ENCODE measurements around the gene ZNF653. TPM values are rescaled to one million over a fixed set of nuclear protein-coding genes. Genes with fewer than 3 reads are reported as not detected.

The ZNF653 gene
- total RNA-seq, 3 donors from 2014 or later, result 12.3 to 16.9 (median 13.9) TPM

DNA sequence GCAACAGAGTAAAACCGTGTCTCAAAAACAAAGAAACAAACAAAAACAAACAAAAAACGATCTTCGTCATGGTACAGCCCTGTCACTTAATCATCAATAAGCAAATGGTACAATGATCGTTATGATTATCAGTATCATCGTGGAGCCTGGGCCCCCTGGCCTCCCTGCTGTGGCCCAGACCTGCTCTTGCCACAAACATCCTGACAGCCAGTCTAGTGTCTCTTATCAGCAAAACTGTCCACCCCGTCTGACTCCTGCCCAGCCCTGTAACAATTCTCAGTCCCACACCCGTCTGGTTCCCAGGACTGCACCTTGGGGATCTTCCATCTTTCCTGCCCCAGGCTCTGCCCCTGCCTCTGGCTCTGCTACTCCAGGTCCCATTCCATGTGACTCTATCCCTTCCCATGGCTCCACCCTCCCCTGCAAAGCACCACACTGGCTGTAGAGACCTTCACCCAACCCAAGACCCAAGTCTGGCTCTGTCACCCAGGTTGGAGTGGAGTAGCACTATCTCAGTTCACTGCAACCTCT lies 5.7 kb downstream of the ZNF653 start:
- H3K4me1 Mint-ChIP-seq (ENCODE audit: low read depth), result peaks cover 5% of the 10 kb centered on the region
- H3K36me3 Mint-ChIP-seq (ENCODE audit: insufficient read depth), result peaks cover 11% of the 10 kb centered on the region
- H3K9me3 Mint-ChIP-seq, result no peaks in the 10 kb centered on the region
- DNase-seq (no peak), ATAC-seq (no peak)
- H3K4me3 Mint-ChIP-seq, result no peak overlapping the region
- no peaks in the 10 kb centered on the region for H3K27me3 Mint-ChIP-seq (ENCODE audit: low read depth)

DNA sequence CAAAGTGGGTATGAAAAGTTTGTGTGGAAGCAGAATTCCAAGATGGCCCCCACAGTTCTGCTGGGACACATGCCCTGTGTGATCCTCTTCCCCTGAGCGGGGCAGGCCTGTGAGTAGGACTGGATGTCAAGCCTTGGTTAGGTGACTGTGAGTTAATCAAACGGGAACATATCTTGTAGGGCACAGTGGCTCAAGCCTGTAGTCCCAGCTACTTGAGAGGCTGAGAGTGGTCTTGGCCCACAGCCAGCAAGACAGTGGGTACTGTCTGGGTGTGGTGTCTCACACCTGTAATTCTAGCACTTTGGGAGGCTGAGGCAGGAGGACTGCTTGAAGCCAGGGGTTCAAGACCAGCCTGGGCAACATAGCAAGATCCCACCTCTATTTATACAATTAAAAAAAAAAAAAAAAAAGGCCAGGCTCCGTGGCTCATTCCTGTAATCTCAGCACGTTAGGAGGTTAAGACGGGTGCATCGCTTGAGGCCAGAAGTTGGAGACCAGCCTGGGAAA lies 6.4 kb downstream of the ZNF653 start:
- Mint-ChIP-seq H3K4me1 (ENCODE audit: low read depth) (no peaks in the 10 kb centered on the region), H3K36me3 (ENCODE audit: insufficient read depth) (peaks cover 11% of the 10 kb centered on the region), H3K27me3 (ENCODE audit: low read depth) (no peaks in the 10 kb centered on the region), H3K4me3 (no peak overlapping the region), H3K9me3 (no peaks in the 10 kb centered on the region)
- ATAC-seq (no peak), DNase-seq (no peak)

DNA sequence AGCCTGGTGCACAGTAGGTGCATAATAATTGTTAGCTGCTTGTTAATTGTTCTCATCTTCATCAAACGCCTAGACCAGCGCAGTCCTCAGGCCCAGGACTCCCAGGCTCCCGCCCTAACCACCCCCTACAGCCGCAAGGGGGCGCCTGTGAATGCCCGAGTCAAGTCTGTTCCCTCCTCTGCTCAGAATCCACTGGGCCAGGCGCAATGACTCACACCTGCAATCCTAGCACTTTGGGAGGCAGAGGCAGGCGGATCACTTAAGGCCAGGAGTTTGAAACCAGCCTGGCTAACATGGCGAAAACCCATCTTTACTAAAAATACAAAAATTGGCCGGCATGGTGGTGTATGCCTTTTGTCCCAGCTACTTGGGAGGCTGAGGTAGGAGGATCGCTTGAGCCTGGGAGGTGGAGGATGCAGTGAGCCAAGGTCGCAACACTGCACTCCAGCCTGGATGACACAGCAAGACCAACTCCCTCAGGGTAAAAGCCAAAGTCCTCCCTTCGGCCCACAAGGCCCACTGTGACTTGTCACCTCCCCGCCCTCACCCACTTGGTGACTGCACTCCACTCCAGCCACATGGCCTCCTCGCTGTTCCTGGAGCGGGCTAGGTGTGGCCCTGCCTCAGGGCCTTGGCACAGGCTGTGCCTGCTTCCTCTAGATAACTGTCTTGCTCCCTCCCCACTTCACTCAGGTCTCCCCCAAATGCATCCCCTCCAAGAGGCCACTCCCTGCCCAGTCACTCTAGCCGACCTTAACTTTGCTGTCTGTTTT lies 9.1 kb downstream of the ZNF653 start:
- H3K9me3 Mint-ChIP-seq, result no peaks in the 10 kb centered on the region
- H3K4me3 Mint-ChIP-seq, result no peak overlapping the region
- H3K27me3 Mint-ChIP-seq (ENCODE audit: low read depth), result no peaks in the 10 kb centered on the region
- DNase-seq (peak; percentile 61), ATAC-seq (peak; percentile 76 to 81)
- H3K36me3 Mint-ChIP-seq (ENCODE audit: insufficient read depth), result peaks cover 11% of the 10 kb centered on the region
- H3K4me1 Mint-ChIP-seq (ENCODE audit: low read depth), result no peaks in the 10 kb centered on the region

DNA sequence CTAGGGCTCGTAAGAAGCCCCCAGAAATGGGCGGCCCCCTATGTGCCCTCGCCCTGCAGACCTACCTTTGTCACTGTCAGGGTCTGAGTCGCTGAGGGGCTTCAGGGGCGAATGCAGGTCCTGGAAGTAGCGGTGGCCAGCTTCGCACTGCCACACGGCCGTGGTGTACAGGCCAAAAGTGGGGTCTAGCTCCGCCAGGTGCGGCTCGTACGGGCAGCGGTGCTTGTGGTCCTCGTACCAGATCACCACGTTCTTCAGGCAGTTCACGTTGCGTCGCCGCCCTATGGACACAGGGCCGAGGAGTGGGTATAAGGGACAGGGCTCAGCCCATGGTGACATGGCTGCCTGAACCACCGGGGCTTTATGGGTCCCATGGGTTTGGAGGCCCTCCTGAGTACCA lies 9.8 kb downstream of the ZNF653 start:
- no peak for ATAC-seq
- no peak for DNase-seq
- Mint-ChIP-seq H3K4me3 (no peak overlapping the region), H3K4me1 (ENCODE audit: low read depth) (no peaks in the 10 kb centered on the region), H3K36me3 (ENCODE audit: insufficient read depth) (peaks cover 13% of the 10 kb centered on the region), H3K9me3 (no peaks in the 10 kb centered on the region), H3K27me3 (ENCODE audit: low read depth) (no peaks in the 10 kb centered on the region)

DNA sequence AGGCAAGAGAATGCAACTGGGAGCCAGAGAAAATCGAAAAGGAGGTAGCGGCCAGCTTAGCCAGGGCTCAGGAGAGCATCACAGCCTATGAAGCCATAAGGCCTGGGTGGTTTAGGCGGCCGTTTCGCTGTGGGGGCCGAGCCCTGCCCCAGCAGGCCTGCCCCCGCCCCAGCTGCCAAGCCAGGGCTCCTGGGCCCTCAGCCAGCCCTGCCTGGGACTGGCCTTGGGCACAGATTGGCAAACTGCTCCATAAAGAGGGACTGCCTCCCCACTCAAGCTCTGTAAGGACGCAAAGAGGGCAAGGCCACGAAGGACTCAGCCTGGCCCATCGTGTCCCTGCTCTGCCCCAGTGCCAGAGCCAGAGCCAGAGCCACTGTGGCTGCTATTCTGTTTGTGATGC lies 10.2 kb downstream of the ZNF653 start:
- no peaks in the 10 kb centered on the region for H3K27me3 Mint-ChIP-seq (ENCODE audit: low read depth)
- no peaks in the 10 kb centered on the region for H3K4me1 Mint-ChIP-seq (ENCODE audit: low read depth)
- no peak for ATAC-seq
- peaks cover 15% of the 10 kb centered on the region for H3K36me3 Mint-ChIP-seq (ENCODE audit: insufficient read depth)
- H3K4me3 Mint-ChIP-seq, result no peak overlapping the region
- DNase-seq, result no peak
- no peaks in the 10 kb centered on the region for H3K9me3 Mint-ChIP-seq

DNA sequence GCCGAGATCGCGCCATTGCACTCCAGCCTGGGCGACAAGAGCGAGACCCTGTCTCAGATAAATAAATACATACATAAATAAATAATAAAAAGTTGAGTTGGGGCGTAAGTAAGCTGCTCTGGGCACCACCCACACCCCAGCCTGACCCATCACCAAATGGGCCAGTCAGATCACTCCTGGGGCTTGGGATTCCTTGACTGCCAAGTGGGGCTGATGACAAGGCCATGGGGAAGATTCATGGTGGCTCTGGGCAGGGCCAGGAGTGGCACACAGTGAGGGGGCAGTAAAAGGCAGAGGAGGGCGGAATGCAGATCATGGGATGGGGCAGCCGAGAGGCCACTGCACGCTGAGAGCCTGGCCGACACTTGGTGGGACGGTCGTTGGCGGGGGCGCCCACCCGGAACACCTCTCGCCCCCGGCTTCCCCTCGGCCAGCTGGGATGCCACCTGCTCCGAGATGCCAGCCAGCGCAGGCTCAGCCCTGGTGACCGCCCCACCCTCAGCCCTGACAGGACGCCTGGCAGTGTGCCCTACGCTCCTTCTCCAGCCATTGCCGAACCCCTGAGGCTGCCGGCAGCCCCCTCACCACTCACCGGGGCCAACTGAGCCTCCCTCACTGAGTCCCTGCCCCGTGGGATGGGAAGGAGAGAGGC lies 10.9 kb downstream of the ZNF653 start:
- Mint-ChIP-seq H3K4me3 (no peak overlapping the region), H3K9me3 (no peaks in the 10 kb centered on the region), H3K4me1 (ENCODE audit: low read depth) (no peaks in the 10 kb centered on the region), H3K36me3 (ENCODE audit: insufficient read depth) (peaks cover 13% of the 10 kb centered on the region), H3K27me3 (ENCODE audit: low read depth) (no peaks in the 10 kb centered on the region)
- ATAC-seq, result no peak
- DNase-seq, result no peak

DNA sequence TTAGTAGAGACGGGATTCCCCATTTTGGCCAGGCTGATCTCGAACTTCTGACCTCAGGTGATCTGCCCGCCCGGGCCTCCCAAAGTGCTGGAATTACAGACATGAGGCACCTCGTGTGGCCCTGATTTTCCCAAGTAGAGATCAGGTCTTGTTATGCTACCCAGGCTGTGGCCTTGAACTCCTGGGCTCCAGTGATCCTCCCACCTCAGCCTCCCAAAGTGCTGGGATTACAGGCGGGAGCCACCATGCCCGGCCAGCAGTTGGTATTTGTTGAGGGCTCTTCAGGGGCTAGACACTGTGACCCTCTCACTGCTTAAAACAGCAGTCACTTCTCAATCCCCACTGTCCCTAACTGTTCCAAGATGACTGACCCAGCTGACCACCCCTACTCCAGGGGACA lies 16.3 kb downstream of the ZNF653 start:
- no peak for DNase-seq
- Mint-ChIP-seq H3K4me1 (ENCODE audit: low read depth) (no peaks in the 10 kb centered on the region), H3K9me3 (no peaks in the 10 kb centered on the region), H3K4me3 (no peak overlapping the region), H3K27me3 (ENCODE audit: low read depth) (no peaks in the 10 kb centered on the region), H3K36me3 (ENCODE audit: insufficient read depth) (peaks cover 8% of the 10 kb centered on the region)
- ATAC-seq, result no peak

DNA sequence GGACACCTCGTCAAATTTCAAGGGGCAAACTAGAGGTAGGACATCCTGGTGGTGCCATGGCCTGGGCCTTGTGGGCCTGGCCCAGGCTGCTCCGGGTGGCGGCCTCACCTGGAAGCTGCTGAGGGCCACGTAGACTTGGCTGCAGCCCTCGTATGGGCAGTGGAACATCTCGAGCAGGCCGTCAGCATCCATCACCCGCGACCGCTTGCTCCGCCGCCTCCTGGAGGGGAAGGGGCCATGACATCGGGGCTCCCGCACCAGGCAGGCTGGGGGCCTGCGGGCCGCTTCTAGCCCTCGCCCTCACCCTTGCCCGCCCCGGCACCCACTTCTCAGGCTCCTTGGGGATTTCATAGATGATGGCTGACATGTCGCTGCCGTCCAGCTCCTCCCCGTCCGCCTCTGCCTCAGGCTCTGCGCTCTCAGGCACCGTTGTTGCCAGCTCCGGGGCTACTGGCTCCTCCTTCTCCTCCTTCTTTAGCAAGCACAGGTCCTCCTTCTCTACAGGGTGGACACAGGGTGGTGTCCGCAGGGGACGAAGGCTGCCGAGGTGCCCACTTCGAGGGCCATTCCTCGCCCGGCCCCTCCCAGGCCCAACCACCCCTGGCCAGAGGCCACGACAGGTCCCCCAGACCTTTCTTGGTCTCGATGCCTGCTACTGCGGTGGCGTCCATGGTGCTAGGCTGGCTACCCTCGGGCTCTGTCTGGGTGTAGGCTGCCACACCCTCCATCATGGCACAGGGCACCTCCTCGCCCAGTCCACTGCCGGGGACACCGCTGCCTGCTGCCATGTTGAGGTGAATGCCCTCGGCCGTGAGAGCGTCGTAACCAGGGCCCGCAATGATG lies 18.8 kb downstream of the ZNF653 start:
- DNase-seq (no peak), ATAC-seq (no peak)
- H3K36me3 Mint-ChIP-seq (ENCODE audit: insufficient read depth), result peaks cover 11% of the 10 kb centered on the region
- H3K9me3 Mint-ChIP-seq, result no peaks in the 10 kb centered on the region
- peaks cover 6% of the 10 kb centered on the region for H3K27me3 Mint-ChIP-seq (ENCODE audit: low read depth)
- H3K4me3 Mint-ChIP-seq, result no peak overlapping the region
- H3K4me1 Mint-ChIP-seq (ENCODE audit: low read depth), result peaks cover 7% of the 10 kb centered on the region

DNA sequence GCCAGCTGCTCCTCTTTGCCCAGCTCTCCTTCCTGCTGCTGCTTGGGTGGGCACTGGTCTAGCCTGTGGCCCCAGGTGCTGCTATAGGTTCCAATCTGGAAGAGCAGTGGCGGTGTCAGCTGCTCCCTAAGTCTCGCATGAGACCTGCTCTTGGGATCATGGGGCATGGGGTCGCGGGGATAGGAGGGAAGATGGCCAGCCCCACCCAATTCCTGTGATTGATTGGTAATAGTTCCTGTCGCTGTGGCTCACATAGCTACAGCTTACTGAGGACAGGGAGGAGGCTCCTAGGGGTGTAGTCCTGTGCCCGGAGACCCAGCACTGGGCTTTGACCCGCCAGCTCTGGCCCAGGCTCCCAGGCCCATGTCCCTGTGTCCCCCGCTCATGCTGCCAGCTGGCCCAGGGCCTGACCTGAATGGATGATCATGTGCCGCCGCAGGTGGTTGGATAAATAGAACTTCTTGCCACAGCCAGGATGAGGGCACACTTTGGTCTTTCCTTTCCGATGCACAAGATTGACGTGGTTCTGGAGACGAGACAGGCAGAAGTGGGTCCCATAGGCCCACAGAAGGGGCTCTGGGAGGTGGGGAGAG lies 20.3 kb downstream of the ZNF653 start:
- DNase-seq (no peak), ATAC-seq (no peak)
- Mint-ChIP-seq H3K36me3 (ENCODE audit: insufficient read depth) (peaks cover 6% of the 10 kb centered on the region), H3K9me3 (no peaks in the 10 kb centered on the region), H3K4me3 (no peak overlapping the region), H3K4me1 (ENCODE audit: low read depth) (peaks cover 13% of the 10 kb centered on the region), H3K27me3 (ENCODE audit: low read depth) (peaks cover 16% of the 10 kb centered on the region)

DNA sequence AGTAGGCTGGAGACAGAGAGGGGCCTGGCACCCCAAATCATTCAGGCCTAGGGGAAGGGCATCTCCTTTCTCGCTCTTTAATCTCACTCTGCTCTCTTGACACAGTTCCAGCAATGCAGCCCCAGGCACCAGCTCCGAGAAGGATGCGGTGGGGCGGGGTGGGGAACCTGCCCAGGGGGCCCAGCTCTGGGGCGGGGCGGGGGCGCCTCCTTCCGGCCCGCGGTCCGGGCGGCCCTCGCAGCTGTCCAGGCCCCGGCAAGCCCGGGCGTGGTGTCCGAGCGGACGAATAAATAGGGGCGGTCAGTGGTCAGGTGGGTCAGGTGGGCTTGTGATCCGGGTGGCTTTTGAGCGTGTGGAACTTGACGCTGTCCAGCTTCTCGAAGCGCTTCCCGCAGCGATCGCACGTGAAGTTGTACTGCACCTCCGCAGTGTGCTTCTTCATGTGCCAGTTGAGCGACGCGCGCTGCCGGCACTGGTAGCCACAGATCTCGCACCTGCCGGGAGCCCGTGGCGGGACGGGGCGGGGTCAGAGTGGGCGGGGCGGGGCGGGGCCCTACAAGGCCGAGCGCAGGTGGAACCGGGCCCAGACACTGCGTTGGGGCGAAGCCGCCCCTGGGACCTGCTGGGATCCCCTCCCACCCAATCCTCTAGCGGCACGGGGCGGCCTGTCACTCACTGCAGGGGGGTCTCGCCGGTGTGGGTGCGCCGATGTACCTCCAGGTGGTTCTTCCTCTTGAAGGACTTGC lies 22.1 kb downstream of the ZNF653 start:
- Mint-ChIP-seq H3K9me3 (no peaks in the 10 kb centered on the region), H3K4me3 (no peak overlapping the region), H3K36me3 (ENCODE audit: insufficient read depth) (peaks cover 6% of the 10 kb centered on the region), H3K27me3 (ENCODE audit: low read depth) (peaks cover 24% of the 10 kb centered on the region), H3K4me1 (ENCODE audit: low read depth) (peaks cover 17% of the 10 kb centered on the region)
- no peak for ATAC-seq
- DNase-seq, result no peak

DNA sequence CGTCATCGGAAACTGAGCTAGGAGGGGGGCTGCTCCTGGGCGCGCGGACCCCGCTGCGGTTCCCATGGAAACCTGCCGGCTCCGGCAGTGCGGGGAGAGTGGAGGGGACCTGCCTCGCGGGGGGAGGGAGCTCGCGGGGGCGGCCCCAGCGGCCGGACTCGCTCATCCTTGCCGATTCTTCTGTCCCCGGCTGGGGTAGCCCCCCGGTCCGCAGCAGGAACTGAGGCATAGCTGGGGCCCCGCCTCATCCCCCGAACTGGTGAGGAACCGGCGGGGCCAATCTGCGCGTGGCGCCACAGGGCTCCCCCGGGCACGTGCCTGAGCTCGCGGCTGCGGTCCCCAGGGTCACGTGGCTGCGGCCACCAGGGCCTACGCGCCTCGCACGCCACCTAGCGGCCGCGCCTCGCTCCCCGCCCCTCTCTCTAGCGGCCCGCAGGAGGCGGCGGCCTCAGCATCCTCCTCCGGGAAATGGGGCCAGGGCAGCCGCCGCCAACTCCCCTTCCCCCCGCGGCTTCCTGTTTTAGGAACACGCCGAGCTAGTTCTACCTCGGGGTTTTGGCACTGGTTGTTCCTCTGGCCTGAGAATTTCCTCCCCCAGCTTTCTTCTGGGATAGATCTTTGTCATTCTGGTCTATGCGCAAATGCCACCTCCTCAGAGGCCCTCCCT lies 23.1 kb downstream of the ZNF653 start:
- H3K27me3 Mint-ChIP-seq (ENCODE audit: low read depth), result peaks cover 27% of the 10 kb centered on the region
- no peaks in the 10 kb centered on the region for H3K9me3 Mint-ChIP-seq
- DNase-seq, result peak; percentile 71
- peaks cover 17% of the 10 kb centered on the region for H3K4me1 Mint-ChIP-seq (ENCODE audit: low read depth)
- ATAC-seq, result peak; percentile 78 to 79
- H3K36me3 Mint-ChIP-seq (ENCODE audit: insufficient read depth), result peaks cover 6% of the 10 kb centered on the region
- peak overlapping the region; percentile 73 for H3K4me3 Mint-ChIP-seq

DNA sequence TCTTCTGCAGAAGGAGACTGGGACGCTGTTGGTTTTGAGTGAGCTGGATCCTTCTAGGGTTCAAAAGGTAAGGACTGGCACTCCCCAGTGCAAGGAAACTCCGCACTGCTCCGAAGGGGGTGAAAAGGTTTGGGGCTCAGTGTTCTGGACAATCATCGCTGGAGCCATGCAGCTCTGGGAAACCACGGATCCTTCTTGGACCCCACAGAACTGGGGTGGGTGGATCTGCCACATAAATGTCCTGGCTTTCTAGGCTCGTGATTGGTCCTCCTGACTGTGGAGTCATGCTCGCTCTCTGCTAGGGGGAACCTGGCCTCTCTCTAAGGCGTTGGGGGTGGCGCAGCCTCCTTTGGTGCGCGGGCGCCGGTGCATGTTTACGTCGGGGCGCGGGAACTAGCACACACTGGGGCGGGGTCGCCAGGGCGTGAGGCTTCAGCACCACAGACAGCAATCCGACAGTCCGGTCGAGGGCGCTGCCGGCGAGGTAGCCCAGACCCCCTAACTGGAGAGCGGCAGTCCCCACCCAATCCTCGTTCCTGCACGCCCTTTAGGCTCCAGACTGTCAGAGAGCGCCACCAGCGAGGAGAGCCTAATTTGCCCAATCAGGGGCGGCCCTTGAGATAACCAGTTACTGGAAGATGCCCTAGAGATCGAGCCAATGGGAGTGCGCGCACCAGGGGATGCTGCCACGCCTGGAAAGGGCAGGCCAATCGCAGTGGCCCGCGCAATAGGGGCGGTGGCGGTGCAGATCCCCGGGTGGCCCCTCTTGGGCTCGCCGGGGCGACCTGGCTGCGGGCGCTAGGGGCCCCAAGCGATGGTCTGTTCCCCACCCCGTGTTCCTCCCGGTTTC lies 23.9 kb downstream of the ZNF653 start:
- DNase-seq, result peak; percentile 50
- Mint-ChIP-seq H3K4me3 (peak overlapping the region; percentile 73), H3K9me3 (no peaks in the 10 kb centered on the region), H3K4me1 (ENCODE audit: low read depth) (peaks cover 17% of the 10 kb centered on the region), H3K36me3 (ENCODE audit: insufficient read depth) (peaks cover 6% of the 10 kb centered on the region), H3K27me3 (ENCODE audit: low read depth) (peaks cover 27% of the 10 kb centered on the region)
- peak; percentile 87 to 88 for ATAC-seq

Measured in activated T-cell treated with anti-CD3 and anti-CD28 coated beads, Interleukin-2, amount 50 U/mL, for 4 hours (primary cell).